NCI-H2171 (cell line): ENCODE measurements around the gene LYRM2.
A peak's percentile ranks its signal among the peaks of the same experiment; 100 is the strongest.
"Not testable (repeated sequence)": the region's sequence is repeated elsewhere in the genome, so short reads cannot be mapped to it uniquely, and the experiment has no call there.

ENCODE experiments used
- DNase-seq: peaks from one replicate; lab custom pipeline; 2025; lab: John Stamatoyannopoulos, UW

The LYRM2 gene

GRCh38 chr6:89644864-89645263, 6.3 kb upstream of the LYRM2 start:
- DNase-seq: no peak

DNA sequence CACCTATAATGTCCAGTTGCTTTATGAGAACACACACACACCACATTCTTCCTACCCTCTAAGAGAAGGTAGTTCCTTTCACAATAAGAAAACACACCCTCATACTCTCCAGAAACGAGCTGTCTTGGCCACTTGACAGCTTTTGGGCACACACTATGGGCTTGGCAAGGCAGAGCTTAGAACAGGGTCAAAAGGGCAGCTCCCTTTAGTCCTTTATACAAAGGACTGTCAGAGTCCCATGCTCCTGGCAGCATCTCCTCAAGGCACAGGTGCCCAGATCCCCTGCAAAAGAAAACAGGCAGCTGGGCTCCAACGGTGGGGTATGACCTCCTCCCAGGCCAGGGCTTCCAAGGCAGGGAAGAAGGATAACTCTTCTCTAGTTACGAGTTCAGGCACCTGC, 4.9 kb upstream of the LYRM2 start:
- DNase-seq: no peak

DNA sequence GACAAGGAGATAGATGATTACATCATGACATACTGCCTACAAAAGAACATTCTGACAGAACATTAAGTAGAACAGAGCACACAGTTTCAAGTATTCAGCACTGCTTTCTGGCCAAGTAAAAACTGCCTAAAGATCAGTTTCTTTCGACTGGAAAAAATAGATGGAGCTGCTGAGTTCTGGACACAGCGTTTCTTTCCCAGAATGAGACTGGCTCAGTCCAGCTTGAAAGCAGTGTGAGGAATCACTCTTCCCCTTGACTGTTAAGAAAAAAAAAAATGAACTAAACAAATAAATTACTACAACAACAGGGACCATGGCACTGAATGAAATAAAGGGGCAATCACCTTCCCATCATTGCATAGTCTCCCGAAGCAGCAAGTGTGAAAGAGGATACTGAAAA, 4.4 kb upstream of the LYRM2 start:
- DNase-seq: no peak

DNA sequence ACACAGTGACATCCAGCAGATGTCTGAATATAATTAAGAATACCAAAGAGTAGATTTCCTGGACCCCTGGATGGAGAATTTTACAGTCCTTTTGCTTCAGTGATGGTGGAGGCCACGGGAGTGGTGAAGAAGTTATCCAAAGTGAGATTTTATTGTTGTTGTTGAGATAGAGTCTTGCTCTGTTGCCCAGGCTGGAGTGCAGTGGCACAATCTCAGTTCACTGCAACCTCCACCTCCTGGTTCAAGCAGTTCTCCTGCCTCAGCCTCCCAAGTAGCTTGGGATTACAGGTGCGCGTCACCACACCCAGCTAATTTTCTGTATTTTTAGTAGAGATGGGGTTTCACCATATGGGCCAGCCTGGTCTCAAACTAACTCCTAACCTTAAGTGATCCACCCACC, 3.0 kb upstream of the LYRM2 start:
- DNase-seq: not testable (repeated sequence)

DNA sequence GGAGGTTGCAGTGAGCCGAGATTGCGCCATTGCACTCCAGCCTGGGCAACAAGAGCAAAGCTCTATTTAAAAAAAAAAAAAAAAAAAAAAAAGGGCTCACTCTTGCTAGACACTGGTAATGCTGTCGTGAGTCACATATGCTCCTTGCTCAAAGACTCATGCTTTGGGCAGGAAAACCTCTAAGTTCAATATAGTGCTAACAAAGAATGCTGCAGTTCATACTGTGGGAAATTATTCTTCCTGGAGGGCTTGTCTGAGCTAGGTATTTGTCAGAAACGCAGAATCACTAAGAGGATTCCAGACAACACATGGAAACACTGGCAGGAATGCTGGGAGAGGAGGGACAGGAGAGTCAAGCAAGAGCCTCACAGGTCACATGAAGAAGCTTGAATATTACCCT, 2.3 kb upstream of the LYRM2 start:
- DNase-seq: no peak

- no peak for DNase-seq
These were observed 607 bp downstream of the LYRM2 start for GRCh38 chr6:89637960-89638319.

- DNase-seq: not testable (repeated sequence)
These were observed 2.1 kb downstream of the LYRM2 start for GRCh38 chr6:89636412-89636811.

DNA sequence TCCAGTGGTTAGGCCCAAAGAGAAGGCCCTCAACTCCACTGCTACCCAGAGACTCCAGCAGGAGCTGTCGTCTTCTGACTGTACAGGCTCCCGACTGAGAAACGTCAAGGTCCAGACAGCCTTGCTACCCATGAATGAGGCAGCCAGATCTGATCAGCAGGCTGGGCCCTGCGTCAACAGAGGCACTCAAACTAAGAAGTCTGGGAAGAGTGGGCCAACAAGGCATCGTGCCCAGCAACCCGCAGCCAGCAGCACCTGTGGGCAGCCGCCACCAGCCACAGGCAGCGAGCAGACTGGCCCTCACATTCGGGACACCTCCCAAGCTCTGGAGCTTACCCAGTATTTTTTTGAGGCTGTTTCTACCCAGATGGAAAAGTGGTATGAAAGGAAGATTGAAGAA, 8.1 kb downstream of the LYRM2 start:
- DNase-seq: no peak

DNA sequence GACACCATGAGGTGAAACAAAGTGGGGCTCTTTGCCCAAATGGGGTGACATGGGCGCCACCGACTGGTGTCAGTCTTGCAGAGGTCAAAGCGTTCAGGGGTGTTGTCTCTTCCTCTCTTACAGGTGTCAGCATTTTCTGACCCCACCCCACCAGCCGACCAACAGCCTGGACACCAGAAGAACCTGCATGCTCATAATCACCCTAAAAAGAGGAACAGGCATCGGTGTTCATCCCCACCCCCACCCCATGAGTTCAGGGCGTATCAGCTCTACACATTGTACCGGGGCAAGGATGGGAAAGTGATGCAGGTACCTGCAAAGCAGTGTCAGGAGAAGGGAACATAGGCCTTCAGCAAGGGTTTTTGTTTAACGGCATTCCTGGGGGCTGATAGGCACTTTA, 14.8 kb downstream of the LYRM2 start:
- DNase-seq: no peak

- no peak for DNase-seq
These were observed 19.0 kb downstream of the LYRM2 start for GRCh38 chr6:89619567-89619966.

DNA sequence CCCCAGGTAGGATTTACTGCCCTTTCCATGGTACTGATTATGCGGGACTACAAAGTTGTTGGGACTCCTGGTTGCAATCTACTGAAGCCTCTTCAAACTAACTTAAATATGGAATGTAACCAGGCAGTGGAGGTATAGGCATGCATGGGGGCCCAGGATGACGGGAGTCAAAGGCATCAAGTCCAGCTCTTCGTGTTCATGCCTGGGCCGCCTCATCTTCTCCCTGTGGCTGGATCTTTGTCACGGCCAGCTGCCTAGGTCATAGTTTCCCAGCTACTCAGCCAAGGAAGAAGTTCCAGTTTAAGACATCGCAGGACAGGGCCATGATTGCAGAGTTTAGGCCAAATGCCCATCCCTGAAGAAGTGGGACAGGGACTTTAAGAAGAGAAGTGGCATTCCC, 20.5 kb downstream of the LYRM2 start:
- no peak for DNase-seq

DNA sequence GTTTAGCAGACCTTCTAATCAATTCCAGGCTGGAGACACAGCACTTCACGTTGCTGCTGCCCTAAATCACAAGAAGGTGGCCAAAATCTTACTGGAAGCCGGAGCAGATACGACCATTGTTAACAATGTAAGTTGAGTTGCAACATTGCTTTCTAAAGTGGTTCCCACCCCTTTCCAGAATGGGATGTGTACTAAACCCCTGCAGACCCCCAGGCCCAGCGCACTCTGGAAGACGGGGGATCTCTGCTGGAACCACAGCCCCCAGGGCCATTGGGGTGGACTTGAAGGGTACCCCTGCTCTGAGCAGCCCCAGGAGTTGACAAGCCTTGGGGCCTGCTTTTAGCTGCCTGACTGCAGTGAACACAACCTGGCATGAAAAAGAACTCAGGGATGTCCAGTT, 22.0 kb downstream of the LYRM2 start:
- no peak for DNase-seq

- DNase-seq: no peak
These were observed 22.7 kb downstream of the LYRM2 start for GRCh38 chr6:89615882-89616281.

- DNase-seq: no peak
These were observed 24.8 kb downstream of the LYRM2 start for GRCh38 chr6:89613790-89614189.

- DNase-seq: no peak
These were observed 26.4 kb downstream of the LYRM2 start for GRCh38 chr6:89612121-89612520.

- DNase-seq: no peak
These were observed 26.9 kb downstream of the LYRM2 start for GRCh38 chr6:89611666-89612065.

- DNase-seq: peak; percentile 22
These were observed 28.4 kb downstream of the LYRM2 start for GRCh38 chr6:89610149-89610642.

DNA sequence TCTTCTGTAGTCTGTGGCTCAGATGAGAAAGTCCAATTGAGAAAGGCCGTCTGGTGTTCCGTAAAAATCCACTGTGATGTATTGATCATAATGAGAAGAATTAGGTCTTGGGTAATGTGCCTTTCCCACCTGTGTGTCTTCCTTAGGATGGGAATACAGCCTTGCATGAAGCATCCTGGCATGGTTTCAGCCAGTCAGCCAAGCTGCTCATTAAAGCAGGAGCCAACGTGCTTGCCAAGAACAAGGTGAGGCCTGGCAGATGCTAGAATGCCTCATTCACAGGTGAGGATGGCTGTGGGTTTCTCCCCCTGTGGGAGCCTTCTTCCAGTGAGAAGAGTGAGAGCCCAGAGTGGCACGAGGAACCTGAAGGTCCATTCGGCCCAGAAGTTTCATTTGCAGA, 32.7 kb downstream of the LYRM2 start:
- no peak for DNase-seq

GRCh38 chr6:89604653-89605052, 33.9 kb downstream of the LYRM2 start:
- DNase-seq: no peak

GRCh38 chr6:89602166-89602565, 36.4 kb downstream of the LYRM2 start:
- DNase-seq: no peak

DNA sequence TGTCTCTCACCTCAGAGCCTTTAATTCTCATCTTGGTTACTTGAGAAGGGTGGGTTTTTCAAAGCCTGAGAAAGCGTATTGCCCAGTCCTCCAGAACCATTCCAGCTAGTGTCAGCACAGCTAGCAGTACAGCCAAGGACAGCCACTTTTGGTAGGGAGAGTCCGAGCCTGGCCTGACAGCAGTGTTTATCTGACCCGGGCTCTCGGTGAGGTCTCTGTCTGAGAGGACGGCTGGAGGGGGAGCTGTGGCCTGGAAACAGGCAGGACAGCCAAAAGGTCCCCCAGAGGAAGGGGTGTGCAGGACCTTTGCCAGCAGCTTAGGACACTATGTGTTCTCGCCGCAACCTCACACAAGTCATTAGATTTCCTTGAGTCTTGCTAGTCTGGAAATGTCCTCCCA, 38.8 kb downstream of the LYRM2 start:
- DNase-seq: no peak

- DNase-seq: peak; percentile 12
These were observed 40.6 kb downstream of the LYRM2 start for GRCh38 chr6:89597988-89598387.

DNA sequence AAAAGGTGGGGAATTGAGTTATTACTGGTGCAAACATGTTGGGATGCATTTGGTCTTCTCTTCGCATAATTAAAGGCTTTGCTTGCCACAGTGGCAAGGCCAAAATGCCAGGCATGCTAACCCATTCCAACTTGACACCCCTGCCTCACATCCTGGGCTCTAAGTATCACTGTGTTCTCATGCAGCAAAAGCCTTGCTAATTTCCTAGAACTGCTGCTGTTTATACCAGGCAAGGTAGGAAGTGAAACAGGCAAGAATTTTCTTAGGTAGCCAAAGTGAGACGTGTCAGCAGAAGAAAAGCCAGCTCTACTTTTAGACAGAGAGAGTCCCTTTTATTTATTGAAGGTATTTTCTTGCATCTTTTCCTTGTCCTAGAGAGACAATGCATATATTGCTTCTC, 41.2 kb downstream of the LYRM2 start:
- DNase-seq: no peak

DNA sequence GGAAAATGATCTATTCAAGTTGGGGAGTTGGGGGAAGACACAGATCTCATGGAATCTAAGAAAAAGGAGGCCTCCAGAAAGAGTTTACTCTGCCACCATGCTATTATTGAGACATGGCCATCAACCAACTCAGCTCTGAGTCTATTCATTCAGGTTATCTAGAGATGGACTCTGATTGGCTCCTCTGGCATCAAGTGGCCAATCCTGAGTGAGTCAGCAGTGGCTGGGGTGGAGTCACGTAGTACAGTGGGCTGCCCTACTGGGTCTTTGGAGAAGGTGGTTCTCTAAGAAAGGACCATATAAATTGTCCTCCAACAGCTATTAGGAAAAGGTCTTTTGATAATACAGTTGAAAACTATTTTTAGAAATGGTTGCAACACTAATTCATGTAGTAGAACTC, 42.1 kb downstream of the LYRM2 start:
- no peak for DNase-seq

DNA sequence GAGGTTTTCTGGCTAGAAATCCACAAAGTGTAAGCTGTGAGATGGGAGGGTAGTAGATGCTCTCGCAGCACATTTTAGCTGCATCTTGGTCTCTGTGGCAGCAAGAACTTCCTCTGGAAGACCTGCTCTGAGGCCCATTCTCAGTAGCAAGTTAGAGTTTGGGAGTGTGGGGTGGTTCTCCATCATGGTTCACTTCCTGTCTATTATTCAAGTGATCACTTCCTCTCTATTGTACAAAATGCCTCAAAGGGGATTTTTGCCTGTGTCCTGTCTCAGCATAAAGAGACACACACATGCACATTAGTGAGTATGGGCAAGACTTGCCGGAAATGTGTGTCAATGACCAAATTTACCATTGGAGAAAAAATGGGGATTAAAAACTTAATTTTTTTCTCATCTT, 42.5 kb downstream of the LYRM2 start:
- DNase-seq: no peak
